Cardiac fibroblast (primary cell): ENCODE measurements around the gene LARGE1.

Source experiments
- DNase-seq, 2 donors: peaks; one replicate each; pipeline versions ENCODE4 v3.0.0 to v3.0.0-alpha.2; 2010; ENCODE audit warnings: low read depth in 2 of 2
- H3K4me3 ChIP-seq, 2 donors: replicated peaks in 1 of 2; 1 replicate in 1 of 2; 2 replicates in 1 of 2; pipeline ENCODE4 v1.5.1; 2011; ENCODE audit warnings: low read depth in 2 of 2, low read length in 2 of 2, mild to moderate bottlenecking in 2 of 2, moderate library complexity in 1 of 2
- CTCF ChIP-seq: IDR thresholded peaks from one replicate; pipeline ENCODE4 v1.5.1; 2011; ENCODE audit warnings: low read depth, mild to moderate bottlenecking, low read length, inconsistent platforms

The LARGE1 gene

GRCh38 chr22:33844273-33844672, 76.0 kb downstream of the LARGE1 start:
- TF ChIP-seq CTCF, result no peak

GRCh38 chr22:33842421-33843094, 77.7 kb downstream of the LARGE1 start:
- no peak for TF ChIP-seq CTCF
- DNase-seq, result no peak
- H3K4me3 ChIP-seq, result no peak overlapping the region

More at GRCh38 chr22:33844273-33844672, 76.0 kb downstream of the LARGE1 start:
- H3K4me3 ChIP-seq, result no peak overlapping the region
- no peak for DNase-seq

GRCh38 chr22:33842006-33842354, 78.3 kb downstream of the LARGE1 start:
- no peak for DNase-seq
- TF ChIP-seq CTCF, result no peak
- no peak overlapping the region for H3K4me3 ChIP-seq

- no peak for TF ChIP-seq CTCF
- H3K4me3 ChIP-seq, result no peak overlapping the region
- DNase-seq, result peak in 1 of 2 donors; percentile 79
Measured at GRCh38 chr22:33841281-33842005, 78.8 kb downstream of the LARGE1 start.

GRCh38 chr22:33838644-33839043, 81.6 kb downstream of the LARGE1 start:
- TF ChIP-seq CTCF, result no peak
- H3K4me3 ChIP-seq, result no peak overlapping the region
- DNase-seq, result no peak

GRCh38 chr22:33837826-33838225, 82.5 kb downstream of the LARGE1 start:
- DNase-seq, result peak in 1 of 2 donors; percentile 16
- TF ChIP-seq CTCF, result no peak

More at GRCh38 chr22:33837826-33838225, 82.5 kb downstream of the LARGE1 start:
- no peak overlapping the region for H3K4me3 ChIP-seq
